ENCODE measurements around the gene KRT25. TPM values are rescaled to one million over a fixed set of nuclear protein-coding genes. Genes with fewer than 3 reads are reported as not detected.

The KRT25 gene
- total RNA-seq, 1 donor from 2014 or later: not detected

DNA sequence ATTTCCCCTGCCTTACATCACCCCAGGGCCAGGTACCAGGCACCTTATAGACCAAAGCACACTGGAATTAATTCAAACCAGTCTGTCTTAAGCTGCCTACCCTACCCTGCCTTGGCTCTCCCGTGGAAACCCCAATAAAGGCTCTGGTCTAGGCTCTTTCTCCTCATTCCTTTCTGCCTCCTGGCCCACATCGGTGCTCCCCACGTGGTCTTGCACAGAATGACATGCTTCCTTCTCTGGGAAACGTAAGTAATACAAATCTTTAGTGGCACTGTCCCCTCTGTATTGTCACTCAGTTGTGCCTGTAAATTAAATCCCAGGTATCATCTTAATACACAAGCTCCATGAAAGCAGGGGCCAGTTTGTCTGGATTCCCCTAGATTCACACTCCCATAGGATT is 16.6 kb downstream of the KRT25 start:
- Mint-ChIP-seq H3K9me3 (ENCODE audit: unreplicated experiment) (peaks cover 8% of the 10 kb centered on the region), H3K36me3 (ENCODE audit: unreplicated experiment) (no peaks in the 10 kb centered on the region), H3K27me3 (ENCODE audit: unreplicated experiment) (peaks cover 59% of the 10 kb centered on the region), H3K4me3 (ENCODE audit: unreplicated experiment) (no peak overlapping the region), H3K27ac (ENCODE audit: unreplicated experiment) (no peak overlapping the region), H3K4me1 (ENCODE audit: unreplicated experiment) (no peaks in the 10 kb centered on the region)
- no peak for DNase-seq (ENCODE audit: extremely low spot score, unreplicated experiment)
- TF ChIP-seq CTCF (IDR thresholded peaks at IDR 0.05): no peak

DNA sequence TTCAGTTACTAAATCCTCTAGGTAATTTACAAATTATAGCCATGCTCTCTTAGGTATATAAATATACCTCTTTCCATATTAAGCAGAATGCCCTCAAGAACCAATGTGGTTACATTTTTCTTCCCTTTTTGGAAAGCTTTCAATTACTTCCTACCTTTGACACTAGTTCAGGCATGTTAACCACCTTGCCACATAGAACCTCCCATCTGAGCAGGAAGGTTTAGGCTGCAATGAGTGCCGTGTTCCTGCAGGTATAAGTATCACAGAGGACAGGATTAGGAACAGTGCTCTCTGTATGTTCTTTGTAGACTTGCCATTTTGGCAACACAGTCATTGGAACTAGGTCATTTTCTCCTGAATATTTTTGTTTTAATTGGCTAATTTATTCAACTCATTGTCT is 20.1 kb downstream of the KRT25 start:
- Mint-ChIP-seq H3K4me1 (ENCODE audit: unreplicated experiment) (no peaks in the 10 kb centered on the region), H3K4me3 (ENCODE audit: unreplicated experiment) (no peak overlapping the region), H3K27me3 (ENCODE audit: unreplicated experiment) (peaks cover 70% of the 10 kb centered on the region), H3K27ac (ENCODE audit: unreplicated experiment) (no peak overlapping the region), H3K9me3 (ENCODE audit: unreplicated experiment) (no peaks in the 10 kb centered on the region), H3K36me3 (ENCODE audit: unreplicated experiment) (no peaks in the 10 kb centered on the region)
- TF ChIP-seq CTCF (IDR thresholded peaks at IDR 0.05): no peak
- no peak for DNase-seq (ENCODE audit: extremely low spot score, unreplicated experiment)

DNA sequence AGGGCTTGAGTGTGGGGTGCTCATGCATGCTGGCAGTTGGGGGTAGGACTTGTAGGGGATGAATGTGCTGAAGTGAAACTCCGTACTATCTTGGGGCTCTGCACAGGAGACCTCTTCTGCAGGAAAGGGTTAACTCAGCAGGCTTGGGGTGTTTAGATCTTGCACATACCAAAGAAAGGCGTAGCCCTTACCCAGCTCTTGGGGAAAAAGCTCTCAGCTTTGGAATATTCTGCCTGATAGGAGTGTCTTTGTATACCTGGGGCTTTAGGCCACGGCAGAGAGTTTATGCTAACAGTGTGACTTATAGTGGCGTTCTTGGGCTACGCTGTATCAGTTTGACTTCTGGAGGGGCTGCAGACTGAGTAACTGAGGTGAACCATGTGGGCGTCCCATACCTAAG is 21.1 kb downstream of the KRT25 start:
- no peak for TF ChIP-seq CTCF (IDR thresholded peaks at IDR 0.05)
- H3K9me3 Mint-ChIP-seq (ENCODE audit: unreplicated experiment): no peaks in the 10 kb centered on the region
- no peak overlapping the region for H3K4me3 Mint-ChIP-seq (ENCODE audit: unreplicated experiment)
- no peaks in the 10 kb centered on the region for H3K4me1 Mint-ChIP-seq (ENCODE audit: unreplicated experiment)
- peaks cover 69% of the 10 kb centered on the region for H3K27me3 Mint-ChIP-seq (ENCODE audit: unreplicated experiment)
- DNase-seq (ENCODE audit: extremely low spot score, unreplicated experiment): no peak
- no peak overlapping the region for H3K27ac Mint-ChIP-seq (ENCODE audit: unreplicated experiment)
- H3K36me3 Mint-ChIP-seq (ENCODE audit: unreplicated experiment): no peaks in the 10 kb centered on the region

DNA sequence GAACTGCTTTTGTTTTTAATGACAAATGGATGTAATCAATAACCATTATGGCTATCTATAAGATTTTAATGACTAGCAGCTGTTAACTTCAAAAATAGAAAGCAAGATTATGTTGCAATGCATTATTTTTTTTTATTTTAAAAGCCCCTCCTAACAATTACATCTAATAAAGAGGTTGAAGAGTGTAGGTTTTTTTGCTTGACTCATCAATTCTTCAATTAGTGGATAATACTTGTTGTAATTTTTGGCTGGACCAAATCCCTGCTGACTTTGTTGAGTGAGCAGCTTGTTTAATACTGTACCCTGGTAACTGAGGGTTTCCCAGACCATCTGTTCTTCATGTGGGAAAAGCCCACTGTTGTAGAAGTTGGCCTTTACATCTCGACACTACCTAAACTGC is 24.2 kb downstream of the KRT25 start:
- H3K9me3 Mint-ChIP-seq (ENCODE audit: unreplicated experiment): no peaks in the 10 kb centered on the region
- H3K27me3 Mint-ChIP-seq (ENCODE audit: unreplicated experiment): peaks cover 72% of the 10 kb centered on the region
- H3K4me1 Mint-ChIP-seq (ENCODE audit: unreplicated experiment): no peaks in the 10 kb centered on the region
- no peak overlapping the region for H3K27ac Mint-ChIP-seq (ENCODE audit: unreplicated experiment)
- no peaks in the 10 kb centered on the region for H3K36me3 Mint-ChIP-seq (ENCODE audit: unreplicated experiment)
- DNase-seq (ENCODE audit: extremely low spot score, unreplicated experiment): no peak
- no peak for TF ChIP-seq CTCF (IDR thresholded peaks at IDR 0.05)
- H3K4me3 Mint-ChIP-seq (ENCODE audit: unreplicated experiment): no peak overlapping the region

GRCh38 chr17:40727447-40728231 is 27.5 kb downstream of the KRT25 start:
- TF ChIP-seq CTCF (IDR thresholded peaks at IDR 0.05): no peak
- no peaks in the 10 kb centered on the region for H3K4me1 Mint-ChIP-seq (ENCODE audit: unreplicated experiment)
- no peak overlapping the region for H3K27ac Mint-ChIP-seq (ENCODE audit: unreplicated experiment)
- H3K36me3 Mint-ChIP-seq (ENCODE audit: unreplicated experiment): no peaks in the 10 kb centered on the region
- no peaks in the 10 kb centered on the region for H3K9me3 Mint-ChIP-seq (ENCODE audit: unreplicated experiment)
- H3K4me3 Mint-ChIP-seq (ENCODE audit: unreplicated experiment): no peak overlapping the region
- no peak for DNase-seq (ENCODE audit: extremely low spot score, unreplicated experiment)
- H3K27me3 Mint-ChIP-seq (ENCODE audit: unreplicated experiment): peaks cover 74% of the 10 kb centered on the region
